Ovary (tissue), 3 donors: Measurements from ENCODE around the gene TIMM22.

ENCODE experiments used
- EP300 ChIP-seq: sonication (generic); formaldehyde crosslinking; IDR thresholded peaks from one replicate; pipeline ENCODE4 v1.6.1; 2017; ENCODE audit warnings: antibody characterized with exemption
- POLR2A ChIP-seq: fragments of 450-650 bp; IDR thresholded peaks from one replicate; pipeline ENCODE4 v1.6.1; 2017; ENCODE audit warnings: antibody characterized with exemption, mild to moderate bottlenecking, moderate library complexity
- TF ChIP-seq, protein P1 (sequence below), 3 donors: fragments of 450-650 bp in 2 of 3; fragments of 200-600 bp in 1 of 3; IDR thresholded peaks; one replicate each; pipeline versions ENCODE4 v1.5.1 to v1.8.0; 2016 to 2022; ENCODE audit warnings: antibody characterized with exemption in 3 of 3, mild to moderate bottlenecking in 1 of 3
- donor health status: DM: no; HTN: no; CAD: no.

DNA sequence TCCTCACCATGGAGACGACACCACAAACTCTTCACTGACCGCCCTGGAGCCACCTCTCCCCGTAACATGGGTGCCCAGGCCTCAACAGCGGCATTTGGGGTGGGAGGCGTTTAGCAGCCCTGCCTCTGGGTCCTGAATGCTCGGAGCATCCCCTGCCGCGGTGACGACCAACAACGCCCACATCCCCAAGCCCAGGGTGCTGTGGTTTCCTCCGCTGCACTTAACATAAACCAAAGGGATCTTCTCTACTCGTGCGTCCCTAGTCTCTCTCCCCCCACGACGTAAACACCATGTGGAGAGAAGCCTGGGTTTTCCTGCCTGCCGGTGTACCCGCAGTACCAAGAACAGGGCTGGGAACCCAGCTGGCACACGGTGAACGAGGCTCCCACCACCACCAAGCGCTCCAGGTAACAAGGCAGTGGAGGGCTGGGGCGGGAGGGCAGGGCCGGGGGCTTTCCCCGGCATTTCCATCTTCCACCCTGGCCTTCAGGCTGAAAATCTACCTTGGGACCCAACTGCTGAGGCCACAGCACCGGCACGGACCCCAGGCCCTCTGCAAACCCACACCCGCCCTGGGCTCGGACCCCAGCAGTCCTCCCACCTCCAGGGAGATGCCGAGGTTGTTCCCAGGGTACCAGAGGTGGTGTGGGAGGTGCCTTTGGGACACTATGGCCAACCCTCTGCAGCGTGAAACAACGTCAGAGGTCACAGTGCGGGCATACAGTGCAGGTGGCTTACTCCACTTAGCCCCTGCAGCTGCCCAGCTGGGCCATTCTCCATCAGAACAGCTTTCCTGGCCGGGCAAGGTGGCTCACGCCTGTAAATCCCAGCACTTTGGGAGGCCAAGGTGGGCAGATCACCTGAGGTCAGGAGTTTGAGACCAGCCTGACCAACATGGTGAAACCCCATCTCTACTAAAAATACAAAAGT, 54.3 kb downstream of the TIMM22 start:
- TF ChIP-seq EP300 (no peak), POLR2A (no peak)
- TF ChIP-seq, protein P1, sequence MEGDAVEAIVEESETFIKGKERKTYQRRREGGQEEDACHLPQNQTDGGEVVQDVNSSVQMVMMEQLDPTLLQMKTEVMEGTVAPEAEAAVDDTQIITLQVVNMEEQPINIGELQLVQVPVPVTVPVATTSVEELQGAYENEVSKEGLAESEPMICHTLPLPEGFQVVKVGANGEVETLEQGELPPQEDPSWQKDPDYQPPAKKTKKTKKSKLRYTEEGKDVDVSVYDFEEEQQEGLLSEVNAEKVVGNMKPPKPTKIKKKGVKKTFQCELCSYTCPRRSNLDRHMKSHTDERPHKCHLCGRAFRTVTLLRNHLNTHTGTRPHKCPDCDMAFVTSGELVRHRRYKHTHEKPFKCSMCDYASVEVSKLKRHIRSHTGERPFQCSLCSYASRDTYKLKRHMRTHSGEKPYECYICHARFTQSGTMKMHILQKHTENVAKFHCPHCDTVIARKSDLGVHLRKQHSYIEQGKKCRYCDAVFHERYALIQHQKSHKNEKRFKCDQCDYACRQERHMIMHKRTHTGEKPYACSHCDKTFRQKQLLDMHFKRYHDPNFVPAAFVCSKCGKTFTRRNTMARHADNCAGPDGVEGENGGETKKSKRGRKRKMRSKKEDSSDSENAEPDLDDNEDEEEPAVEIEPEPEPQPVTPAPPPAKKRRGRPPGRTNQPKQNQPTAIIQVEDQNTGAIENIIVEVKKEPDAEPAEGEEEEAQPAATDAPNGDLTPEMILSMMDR (IDR thresholded peaks at IDR 0.05) = no peak
